ENCODE data around the gene RPL10. TPM values are rescaled to one million over a fixed set of nuclear protein-coding genes. Genes with fewer than 3 reads are reported as not detected.

RPL10 gene
- polyA plus RNA-seq, 4 donors, result 2,815 to 4,008 (median 3,095) TPM

GRCh38 chrX:154428176-154429171 lies 30.3 kb downstream of the RPL10 start, which contains the start of gene ATP6AP1:
ATP6AP1 (plus strand) TSS chrX:154428677; CDS start chrX:154428693, 16 bp downstream.
- DNase-seq (ENCODE audit: low read depth in 4 of 4, low spot score in 3 of 4), result peak in 3 of 4 donors; percentile 74 to 81 (median 78)

DNA sequence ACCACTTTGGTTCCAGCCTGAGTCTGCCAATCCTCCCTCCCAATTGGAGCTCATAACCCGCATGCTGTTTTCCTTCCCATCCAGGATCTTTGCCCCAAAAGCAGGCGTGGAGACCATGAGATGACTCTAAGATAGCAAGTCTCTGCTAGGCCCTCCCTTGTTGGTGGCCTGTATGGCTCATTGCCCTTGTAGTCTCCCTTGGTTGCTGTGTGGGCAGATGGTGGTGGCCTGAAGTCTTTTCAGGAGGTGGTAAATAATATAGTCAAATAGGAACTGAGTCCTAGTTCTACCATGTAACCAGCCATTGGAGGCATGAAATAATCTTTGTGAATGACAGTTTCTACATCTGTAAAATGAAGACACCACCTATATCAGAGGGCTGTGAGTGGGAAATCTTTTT lies 31.5 kb downstream of the RPL10 start:
- DNase-seq (ENCODE audit: low read depth in 4 of 4, low spot score in 3 of 4), result no peak

GRCh38 chrX:154430479-154430878 lies 32.3 kb downstream of the RPL10 start:
- DNase-seq (ENCODE audit: low read depth in 4 of 4, low spot score in 3 of 4), result no peak

DNA sequence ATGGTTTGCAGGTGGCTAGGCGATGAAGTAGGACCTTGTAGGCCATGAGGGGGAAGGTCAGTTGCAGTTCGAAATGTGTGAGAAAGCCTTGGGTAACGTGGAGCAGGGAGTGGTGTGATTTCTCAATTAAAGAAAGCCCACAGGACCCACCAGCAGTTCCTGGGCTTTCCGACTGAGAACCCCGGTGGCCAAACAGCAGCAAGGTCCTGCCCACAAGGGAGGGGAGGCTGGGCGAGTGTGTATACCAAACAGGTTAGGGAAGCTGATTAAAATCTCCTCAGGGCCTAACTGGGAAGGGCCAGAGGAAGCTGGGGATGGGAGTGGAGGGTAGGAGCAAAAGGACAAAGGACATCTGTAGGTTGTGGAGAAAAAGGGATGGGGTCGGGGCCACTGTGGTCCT lies 32.7 kb downstream of the RPL10 start:
- no peak for DNase-seq (ENCODE audit: low read depth in 4 of 4, low spot score in 3 of 4)

DNA sequence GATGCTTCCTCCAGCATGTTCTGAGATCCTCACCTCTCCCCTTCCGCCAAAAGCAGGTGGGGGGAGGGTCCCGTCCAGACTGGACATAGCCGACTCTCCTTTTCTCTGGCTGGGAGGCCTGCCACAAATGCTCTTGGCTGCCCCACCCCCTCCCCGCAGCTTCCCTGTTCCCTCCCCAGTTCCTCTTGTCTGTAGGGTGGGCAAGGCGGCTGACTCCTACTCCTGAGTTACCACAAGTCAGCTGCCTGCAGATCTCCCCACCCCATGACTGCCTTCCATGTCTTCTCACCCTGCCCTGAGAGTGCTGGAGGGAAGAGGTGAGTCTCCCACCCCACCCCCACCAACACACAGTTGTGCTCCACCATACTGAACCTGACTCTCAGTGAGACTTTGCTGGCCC lies 33.2 kb downstream of the RPL10 start:
- DNase-seq (ENCODE audit: low read depth in 4 of 4, low spot score in 3 of 4), result no peak

- DNase-seq (ENCODE audit: low read depth in 4 of 4, low spot score in 3 of 4), result no peak
Measured at GRCh38 chrX:154432210-154432609, 34.0 kb downstream of the RPL10 start.

GRCh38 chrX:154433605-154434004 lies 35.4 kb downstream of the RPL10 start:
- no peak for DNase-seq (ENCODE audit: low read depth in 4 of 4, low spot score in 3 of 4)

- no peak for DNase-seq (ENCODE audit: low read depth in 4 of 4, low spot score in 3 of 4)
Measured at GRCh38 chrX:154434394-154435168, 36.4 kb downstream of the RPL10 start.

DNA sequence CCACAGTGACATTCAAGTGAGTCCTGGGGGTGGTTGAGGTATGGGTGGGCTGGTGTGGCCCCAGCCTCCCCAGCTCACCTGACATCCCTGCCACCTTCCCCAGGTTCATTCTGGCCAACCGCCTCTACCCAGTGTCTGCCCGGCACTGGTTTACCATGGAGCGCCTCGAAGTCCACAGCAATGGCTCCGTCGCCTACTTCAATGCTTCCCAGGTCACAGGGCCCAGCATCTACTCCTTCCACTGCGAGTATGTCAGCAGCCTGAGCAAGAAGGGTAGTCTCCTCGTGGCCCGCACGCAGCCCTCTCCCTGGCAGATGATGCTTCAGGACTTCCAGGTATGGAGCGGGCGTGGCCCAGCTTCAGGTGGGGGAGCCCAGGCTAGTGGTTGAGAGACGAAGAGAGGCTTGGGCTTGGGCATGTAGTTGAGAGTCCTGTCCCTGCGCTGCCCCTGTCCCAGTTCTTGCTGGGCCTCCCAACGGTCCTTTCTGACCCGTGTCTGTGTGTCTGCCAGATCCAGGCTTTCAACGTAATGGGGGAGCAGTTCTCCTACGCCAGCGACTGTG lies 37.1 kb downstream of the RPL10 start:
- DNase-seq (ENCODE audit: low read depth in 4 of 4, low spot score in 3 of 4), result no peak

DNA sequence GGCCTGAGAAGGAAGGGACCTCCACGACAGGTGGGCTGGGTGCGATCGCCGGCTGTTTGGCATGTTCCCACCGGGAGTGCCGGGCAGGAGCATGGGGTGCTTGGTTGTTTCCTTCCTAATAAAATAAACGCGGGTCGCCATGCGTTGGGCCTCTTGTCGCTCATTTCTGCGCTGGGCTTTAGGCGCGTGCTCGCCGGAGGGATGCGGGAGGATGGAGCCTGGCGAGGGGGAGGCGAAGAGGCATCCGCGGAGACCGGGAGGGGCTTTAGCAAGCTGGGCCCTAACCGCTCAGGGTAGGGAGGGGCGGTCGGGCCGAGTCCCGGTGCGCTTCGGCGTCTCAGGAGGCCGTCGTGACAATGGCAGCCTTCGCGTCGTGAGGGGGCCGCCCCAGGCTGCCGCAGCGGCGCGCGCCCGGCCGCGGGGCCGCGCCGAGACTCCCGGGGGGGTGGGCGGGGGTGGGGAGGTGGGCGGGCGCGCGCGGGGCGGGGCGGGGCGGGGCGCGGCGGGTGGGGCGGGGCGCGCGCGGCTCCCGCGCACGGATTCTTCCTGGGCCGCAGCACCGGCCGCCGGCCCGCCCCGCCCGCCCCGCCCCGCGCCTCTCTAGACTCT lies 38.3 kb downstream of the RPL10 start:
- no peak for DNase-seq (ENCODE audit: low read depth in 4 of 4, low spot score in 3 of 4)

DNA sequence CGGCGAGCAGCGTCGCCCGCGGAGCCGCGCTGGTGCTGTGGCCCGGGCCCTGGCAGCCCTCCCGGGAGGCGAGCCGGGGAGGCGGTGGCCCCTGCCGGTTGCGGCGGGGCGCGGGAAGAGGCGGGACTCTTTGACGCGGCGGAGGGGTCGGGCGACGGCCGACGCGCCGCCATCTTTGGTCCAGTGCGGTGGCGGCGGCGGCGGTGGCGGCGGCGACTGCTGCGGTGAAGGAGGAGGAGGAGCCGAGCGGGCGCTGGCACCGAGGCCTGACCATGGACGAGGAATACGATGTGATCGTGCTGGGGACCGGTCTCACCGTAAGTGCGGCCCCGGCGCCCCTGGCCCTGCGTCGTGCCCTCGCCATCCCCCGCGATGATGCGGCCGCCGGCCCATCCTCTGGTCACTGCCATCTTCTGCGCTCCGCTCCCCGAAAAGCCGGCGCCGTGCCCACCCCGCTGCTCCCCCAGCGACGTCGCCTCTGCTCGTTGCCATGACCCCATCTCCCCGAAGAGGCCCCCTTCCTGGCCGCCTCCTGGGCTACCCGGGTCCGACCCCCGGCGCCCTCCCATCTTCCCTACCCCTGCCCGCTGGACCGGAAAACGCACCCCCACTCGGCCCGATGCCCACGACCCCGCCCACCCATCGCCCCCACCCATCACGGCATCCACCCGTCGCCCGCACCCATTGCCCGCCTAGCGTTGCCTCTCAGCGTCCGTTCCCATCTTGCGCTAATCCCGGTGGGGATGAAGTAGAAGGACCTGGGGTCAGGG lies 39.0 kb downstream of the RPL10 start, which contains the start of gene GDI1:
TSS of gene GDI1 (plus strand) at position 172 of the 770 bp plus-strand sequence. CDS start at position 273, 101 bp downstream.
- no peak for DNase-seq (ENCODE audit: low read depth in 4 of 4, low spot score in 3 of 4)

DNA sequence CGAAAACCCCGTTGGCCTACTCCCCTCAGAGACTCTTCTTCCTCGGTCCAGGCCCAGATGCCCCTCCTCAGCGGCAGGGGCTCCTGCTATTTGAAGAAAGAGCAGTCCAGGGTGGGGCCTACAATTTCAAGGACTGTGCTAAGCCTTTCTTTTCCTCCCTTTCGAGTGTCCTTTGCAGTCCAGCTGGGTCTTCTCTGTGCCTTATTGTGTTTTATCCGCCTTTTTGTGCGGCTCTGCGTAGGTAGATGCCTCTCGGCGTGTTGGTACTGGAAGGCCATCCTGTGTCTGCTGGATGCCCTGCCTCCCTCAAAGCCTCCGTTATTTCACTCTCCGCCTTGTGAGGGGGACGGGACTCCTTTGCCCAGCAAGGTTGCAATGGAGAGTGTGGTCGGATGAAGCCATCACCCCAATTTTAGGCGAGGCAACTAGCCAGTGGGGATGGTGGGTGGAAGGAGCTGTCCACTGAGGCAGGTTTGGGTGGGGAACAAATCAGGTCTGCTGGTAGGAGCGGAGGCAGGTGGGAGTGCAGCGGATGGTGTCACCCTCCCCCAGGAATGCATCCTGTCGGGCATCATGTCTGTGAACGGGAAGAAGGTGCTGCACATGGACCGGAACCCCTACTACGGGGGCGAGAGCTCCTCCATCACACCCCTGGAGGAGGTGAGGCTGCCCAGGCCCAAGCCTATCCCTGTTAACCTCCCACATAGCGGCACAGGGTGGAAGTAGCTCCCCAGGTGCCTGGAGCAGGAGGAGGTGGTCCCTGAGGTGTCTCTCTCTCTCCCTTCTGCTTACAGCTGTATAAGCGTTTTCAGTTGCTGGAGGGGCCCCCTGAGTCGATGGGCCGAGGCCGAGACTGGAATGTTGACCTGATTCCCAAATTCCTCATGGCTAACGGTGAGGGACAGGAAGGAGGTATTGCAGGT lies 40.1 kb downstream of the RPL10 start:
- no peak for DNase-seq (ENCODE audit: low read depth in 4 of 4, low spot score in 3 of 4)

DNA sequence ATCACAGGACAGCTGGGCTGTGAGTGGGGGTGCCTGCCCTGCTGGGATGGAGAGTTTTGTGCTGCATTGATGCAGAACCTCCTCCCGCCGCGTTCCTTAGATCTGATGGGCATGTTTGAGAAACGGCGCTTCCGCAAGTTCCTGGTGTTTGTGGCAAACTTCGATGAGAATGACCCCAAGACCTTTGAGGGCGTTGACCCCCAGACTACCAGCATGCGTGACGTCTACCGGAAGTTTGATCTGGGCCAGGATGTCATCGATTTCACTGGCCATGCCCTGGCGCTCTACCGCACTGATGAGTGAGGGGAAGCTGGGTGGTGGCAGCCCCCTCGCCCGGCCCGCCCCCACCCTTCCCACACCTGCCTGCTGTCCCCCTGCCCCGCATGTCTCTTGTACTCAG lies 41.7 kb downstream of the RPL10 start:
- no peak for DNase-seq (ENCODE audit: low read depth in 4 of 4, low spot score in 3 of 4)

DNA sequence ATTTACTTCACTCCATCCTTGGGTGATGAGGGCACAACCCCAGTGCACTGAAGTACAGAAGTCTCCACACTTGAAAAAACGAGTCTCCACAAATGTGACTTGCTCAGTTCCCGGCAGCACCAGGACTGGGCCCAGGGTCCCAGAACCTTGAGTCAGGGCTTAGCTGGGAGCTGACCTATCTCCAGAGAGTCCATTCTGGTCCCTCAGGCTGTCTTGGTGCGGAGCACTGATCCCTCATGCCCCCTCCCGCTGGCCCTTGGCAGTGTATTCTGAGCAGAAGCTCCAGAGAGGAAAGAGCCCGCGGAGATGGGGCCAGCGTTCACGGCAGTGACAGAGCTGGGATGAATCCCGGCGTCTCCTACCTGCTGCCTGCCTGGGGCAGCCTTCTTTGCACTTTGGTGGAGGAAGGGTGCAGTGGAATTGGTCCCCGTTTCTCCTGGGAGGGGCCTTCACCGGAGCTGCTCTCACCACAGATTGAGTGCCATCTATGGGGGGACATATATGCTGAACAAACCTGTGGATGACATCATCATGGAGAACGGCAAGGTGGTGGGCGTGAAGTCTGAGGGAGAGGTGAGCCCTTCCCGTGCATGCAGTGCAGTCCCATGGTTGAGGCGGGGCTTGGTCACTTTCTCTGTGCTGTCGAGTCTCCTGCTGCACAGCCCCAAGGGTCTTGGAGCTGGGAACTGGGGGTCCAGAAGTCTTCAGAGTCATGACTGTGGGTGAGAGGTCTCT lies 42.6 kb downstream of the RPL10 start:
- DNase-seq (ENCODE audit: low read depth in 4 of 4, low spot score in 3 of 4), result no peak

DNA sequence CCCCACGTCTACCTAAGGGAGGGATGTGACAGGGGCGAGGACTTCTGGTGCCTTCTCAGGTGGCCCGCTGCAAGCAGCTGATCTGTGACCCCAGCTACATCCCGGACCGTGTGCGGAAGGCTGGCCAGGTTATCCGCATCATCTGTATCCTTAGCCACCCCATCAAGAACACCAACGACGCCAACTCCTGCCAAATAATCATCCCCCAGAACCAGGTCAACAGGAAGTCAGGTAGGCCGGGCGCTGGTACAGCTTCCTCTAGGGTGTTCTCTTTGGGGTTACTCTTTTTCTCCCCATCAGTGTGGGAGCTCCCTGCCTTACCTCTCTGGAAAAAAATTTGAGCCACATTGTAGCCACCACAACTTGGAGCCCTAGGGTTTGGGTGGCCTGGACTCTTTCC lies 43.4 kb downstream of the RPL10 start:
- DNase-seq (ENCODE audit: low read depth in 4 of 4, low spot score in 3 of 4), result no peak

DNA sequence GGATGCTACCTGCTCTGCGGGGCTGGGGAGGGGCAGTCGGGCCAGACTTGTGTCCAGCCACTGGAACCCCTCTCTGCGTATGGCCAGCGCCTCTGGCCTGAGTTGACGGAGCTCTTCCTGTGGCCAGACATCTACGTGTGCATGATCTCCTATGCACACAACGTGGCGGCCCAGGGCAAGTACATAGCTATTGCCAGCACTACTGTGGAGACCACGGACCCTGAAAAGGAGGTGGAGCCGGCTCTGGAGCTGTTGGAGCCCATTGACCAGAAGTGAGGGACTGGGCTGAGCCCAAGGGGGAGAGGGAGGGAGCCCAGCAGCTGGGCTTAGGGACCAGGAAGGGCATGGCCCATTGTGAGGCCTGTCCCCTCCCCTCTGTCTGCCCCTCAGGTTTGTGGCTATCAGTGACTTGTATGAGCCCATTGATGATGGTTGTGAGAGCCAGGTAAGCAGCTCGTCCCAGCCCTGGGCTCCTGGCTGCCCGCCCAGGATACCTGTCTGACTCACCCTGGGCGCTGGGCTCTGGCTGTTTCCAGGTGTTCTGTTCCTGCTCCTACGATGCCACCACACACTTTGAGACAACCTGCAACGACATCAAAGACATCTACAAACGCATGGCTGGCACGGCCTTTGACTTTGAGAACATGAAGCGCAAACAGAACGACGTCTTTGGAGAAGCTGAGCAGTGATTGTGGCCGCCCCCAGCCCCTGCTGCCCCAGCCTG lies 44.0 kb downstream of the RPL10 start:
- no peak for DNase-seq (ENCODE audit: low read depth in 4 of 4, low spot score in 3 of 4)

DNA sequence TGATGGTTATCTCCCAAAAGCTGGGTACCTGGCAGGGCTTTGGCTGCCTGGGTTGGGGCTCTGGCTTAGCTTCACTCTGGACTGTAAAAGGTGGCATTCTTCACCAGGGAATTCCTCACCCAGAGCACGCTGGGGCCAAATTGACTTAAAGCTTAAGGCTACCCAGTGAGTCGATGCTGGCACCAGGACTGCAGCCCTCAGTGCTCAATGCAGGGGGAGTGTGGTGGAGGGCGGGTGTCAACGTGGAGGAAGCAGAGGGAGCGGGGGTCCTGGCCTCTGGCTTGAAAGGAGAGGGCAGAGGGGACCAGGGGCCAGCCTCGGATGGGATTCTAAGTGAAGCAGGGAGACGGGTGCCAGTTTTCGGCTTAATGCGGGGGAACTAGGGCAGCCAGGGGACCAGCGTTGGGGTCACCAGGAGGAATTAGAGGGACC lies 45.3 kb downstream of the RPL10 start:
- no peak for DNase-seq (ENCODE audit: low read depth in 4 of 4, low spot score in 3 of 4)

All from right renal pelvis (tissue), 4 donors.